Neural progenitor cell (in vitro differentiated cells): ENCODE measurements around the gene SPIN1. TPM values are rescaled to one million over a fixed set of nuclear protein-coding genes. Genes with fewer than 3 reads are reported as not detected.

Experiments used
- DNase-seq: peaks from one replicate; pipeline ENCODE4 v3.0.0-alpha.2; 2016; ENCODE audit warnings: low spot score
- H2AFZ ChIP-seq: fragments of 200-600 bp; sonication (generic); replicated peaks from 2 replicates; pipeline ENCODE4 v1.6.1; 2016; ENCODE audit warnings: antibody characterized with exemption
- H3F3A ChIP-seq: fragments of 200-600 bp; sonication (generic); 2 replicates; pipeline ENCODE4 v1.6.1; 2016; ENCODE audit warnings: antibody characterized with exemption, low read depth
- H3K27ac ChIP-seq: fragments of 200-600 bp; sonication (generic); 2 replicates; pipeline ENCODE4 v1.5.1; 2016; ENCODE audit warnings: mild to moderate bottlenecking
- H3K27me3 ChIP-seq: fragments of 200-600 bp; sonication (generic); 2 replicates; pipeline ENCODE4 v1.6.1; 2016; ENCODE audit warnings: mild to moderate bottlenecking, moderate library complexity
- H3K36me3 ChIP-seq: fragments of 200-600 bp; sonication (generic); 2 replicates; pipeline ENCODE4 v1.5.1; 2016
- H3K4me1 ChIP-seq: fragments of 200-600 bp; sonication (generic); 2 replicates; pipeline ENCODE4 v1.6.1; 2016; ENCODE audit warnings: mixed run types
- H3K4me2 ChIP-seq: fragments of 200-600 bp; sonication (generic); 2 replicates; pipeline ENCODE4 v1.6.1; 2016
- H3K4me3 ChIP-seq: fragments of 200-600 bp; sonication (generic); 2 replicates; pipeline ENCODE4 v1.5.1; 2016
- H3K79me2 ChIP-seq: fragments of 200-600 bp; sonication (generic); 2 replicates; pipeline ENCODE4 v1.6.1; 2016; ENCODE audit warnings: low read depth
- H3K9ac ChIP-seq: fragments of 200-600 bp; sonication (generic); 2 replicates; pipeline ENCODE4 v1.6.1; 2016
- H3K9me3 ChIP-seq: fragments of 200-600 bp; sonication (generic); 2 replicates; pipeline ENCODE4 v1.5.1; 2016; ENCODE audit warnings: low read depth
- H4K20me1 ChIP-seq: fragments of 200-600 bp; sonication (generic); 2 replicates; pipeline ENCODE4 v1.6.1; 2016; ENCODE audit warnings: low read depth
- H3K27ac Mint-ChIP-seq: 3 replicates; pipeline ENCODE4 v1.8.0; 2021; ENCODE audit warnings: mixed read lengths
- H3K27me3 Mint-ChIP-seq: 2 replicates; pipeline ENCODE4 v1.8.0; 2022; ENCODE audit warnings: low read depth, mild to moderate bottlenecking, inconsistent platforms, moderate library complexity, mixed read lengths; ENCODE audit not compliant: insufficient read depth
- H3K36me3 Mint-ChIP-seq: 3 replicates; pipeline ENCODE4 v1.8.0; 2021; ENCODE audit warnings: mixed read lengths
- H3K4me1 Mint-ChIP-seq: 3 replicates; pipeline ENCODE4 v1.8.0; 2021; ENCODE audit warnings: mixed read lengths
- H3K4me3 Mint-ChIP-seq: 3 replicates; pipeline ENCODE4 v1.8.0; 2021; ENCODE audit warnings: mild to moderate bottlenecking, moderate library complexity, mixed read lengths
- H3K9me3 Mint-ChIP-seq: 3 replicates; pipeline ENCODE4 v1.8.0; 2020; ENCODE audit warnings: mixed read lengths
- CTCF ChIP-seq: fragments of 200-600 bp; sonication (generic); IDR thresholded peaks from 2 replicates; pipeline ENCODE4 v1.5.1; 2017; ENCODE audit warnings: antibody characterized with exemption, mild to moderate bottlenecking
- EZH2 ChIP-seq: fragments of 200-600 bp; sonication (generic); IDR thresholded peaks from 2 replicates; pipeline ENCODE4 v1.6.1; 2017; ENCODE audit warnings: antibody characterized with exemption, mild to moderate bottlenecking, moderate library complexity
- EZH2phosphoT487 ChIP-seq: fragments of 200-600 bp; sonication (generic); IDR thresholded peaks from 2 replicates; pipeline ENCODE4 v1.6.1; 2017; ENCODE audit warnings: antibody characterized with exemption
- total RNA-seq: library from RNA; depleted of rRNA; stranded (reverse); fragments of >200 nt; gene quantifications from 2 replicates; pipeline ENCODE4 v1.2.3, GENCODE V29; 2015; ENCODE audit warnings: low replicate concordance

SPIN1 gene
- total RNA-seq, 1 donor from 2014 or later: 101 TPM

GRCh38 chr9:88398016-88398415 lies 9.8 kb downstream of the SPIN1 start:
- Histone ChIP-seq H3K9me3 (no peaks in the 10 kb centered on the region), H3K27me3 (no peaks in the 10 kb centered on the region), H2AFZ (no peak overlapping the region), H3K79me2 (peaks cover 100% of the 10 kb centered on the region), H3K27ac (no peak overlapping the region), H3F3A (peaks cover 10% of the 10 kb centered on the region), H3K4me2 (no peak overlapping the region), H3K4me3 (no peak overlapping the region), H3K9ac (no peak overlapping the region), H4K20me1 (peaks cover 63% of the 10 kb centered on the region), H3K4me1 (no peaks in the 10 kb centered on the region), H3K36me3 (no peaks in the 10 kb centered on the region)
- H3K36me3 Mint-ChIP-seq: peaks cover 54% of the 10 kb centered on the region
- no peak for DNase-seq
- H3K27me3 Mint-ChIP-seq: peaks cover 2% of the 10 kb centered on the region
- H3K4me3 Mint-ChIP-seq: no peak overlapping the region
- H3K4me1 Mint-ChIP-seq: peaks cover 5% of the 10 kb centered on the region
- peaks cover 30% of the 10 kb centered on the region for H3K9me3 Mint-ChIP-seq
- no peak overlapping the region for H3K27ac Mint-ChIP-seq
- TF ChIP-seq EZH2phosphoT487: no peak
- no peak for TF ChIP-seq EZH2
- no peak for TF ChIP-seq CTCF

GRCh38 chr9:88399966-88400365 lies 11.7 kb downstream of the SPIN1 start:
- Histone ChIP-seq H3K9ac (no peak overlapping the region), H4K20me1 (peaks cover 52% of the 10 kb centered on the region)
- peaks cover 56% of the 10 kb centered on the region for H3K36me3 Mint-ChIP-seq

GRCh38 chr9:88403340-88403739 lies 15.1 kb downstream of the SPIN1 start:
- no peak overlapping the region for H2AFZ ChIP-seq
- Mint-ChIP-seq H3K36me3 (peaks cover 53% of the 10 kb centered on the region), H3K4me3 (no peak overlapping the region), H3K4me1 (peaks cover 5% of the 10 kb centered on the region), H3K27ac (no peak overlapping the region), H3K9me3 (peaks cover 50% of the 10 kb centered on the region), H3K27me3 (peaks cover 2% of the 10 kb centered on the region)
- no peaks in the 10 kb centered on the region for H3K4me1 ChIP-seq
- peaks cover 100% of the 10 kb centered on the region for H3K79me2 ChIP-seq
- H3K27me3 ChIP-seq: no peaks in the 10 kb centered on the region
- H3K36me3 ChIP-seq: no peaks in the 10 kb centered on the region
- no peak for DNase-seq
- no peak overlapping the region for H3K9ac ChIP-seq
- H3K4me3 ChIP-seq: no peak overlapping the region
- H3K27ac ChIP-seq: no peak overlapping the region
- H4K20me1 ChIP-seq: peaks cover 40% of the 10 kb centered on the region
- H3F3A ChIP-seq: peaks cover 10% of the 10 kb centered on the region
- no peaks in the 10 kb centered on the region for H3K9me3 ChIP-seq
- no peak overlapping the region for H3K4me2 ChIP-seq
- TF ChIP-seq EZH2 (no peak), CTCF (no peak), EZH2phosphoT487 (no peak)

More at GRCh38 chr9:88399966-88400365, 11.7 kb downstream of the SPIN1 start:
- Histone ChIP-seq H3F3A (peaks cover 10% of the 10 kb centered on the region), H3K4me2 (no peak overlapping the region), H3K9me3 (no peaks in the 10 kb centered on the region), H3K79me2 (peaks cover 100% of the 10 kb centered on the region), H3K27ac (no peak overlapping the region), H3K27me3 (no peaks in the 10 kb centered on the region), H2AFZ (no peak overlapping the region), H3K4me1 (no peaks in the 10 kb centered on the region), H3K36me3 (no peaks in the 10 kb centered on the region), H3K4me3 (no peak overlapping the region)
- H3K9me3 Mint-ChIP-seq: peaks cover 38% of the 10 kb centered on the region
- H3K4me3 Mint-ChIP-seq: no peak overlapping the region
- peak overlapping the region; percentile 11 for H3K27ac Mint-ChIP-seq
- peaks cover 2% of the 10 kb centered on the region for H3K27me3 Mint-ChIP-seq
- no peak for TF ChIP-seq CTCF
- no peak for TF ChIP-seq EZH2phosphoT487
- H3K4me1 Mint-ChIP-seq: peaks cover 5% of the 10 kb centered on the region
- DNase-seq: no peak
